ENCODE data around the gene KRT1.
A peak's percentile ranks its signal among the peaks of the same experiment; 100 is the strongest.
"Not testable (repeated sequence)": the region's sequence is repeated elsewhere in the genome, so short reads cannot be mapped to it uniquely, and the experiment has no call there.

The KRT1 gene

DNA sequence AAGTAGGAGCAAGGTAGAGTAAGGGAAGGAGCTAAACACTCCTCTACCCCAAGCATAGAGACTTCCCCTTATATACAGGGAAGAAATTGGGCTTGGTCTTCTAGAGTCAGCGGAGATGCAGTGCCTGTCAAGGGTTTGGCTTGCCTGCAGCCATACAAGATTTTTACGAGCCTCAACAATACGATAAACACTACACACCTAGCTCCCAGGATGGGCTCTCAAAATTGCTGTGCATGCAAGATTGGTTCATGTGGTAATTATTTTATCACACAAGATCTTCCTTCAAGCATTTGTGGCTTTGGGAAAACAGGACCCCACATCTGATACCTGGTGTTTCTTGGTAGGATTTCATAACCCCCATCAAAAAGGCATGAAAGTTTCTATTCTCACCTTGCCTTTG lies at the start of gene KRT1:
TSS of gene KRT1 (minus strand) at position 45 of the 400 bp plus-strand sequence. CDS start 59 bp downstream, outside the sequence.
- DNase-seq (ENCODE audit: low read depth) = no peak

DNA sequence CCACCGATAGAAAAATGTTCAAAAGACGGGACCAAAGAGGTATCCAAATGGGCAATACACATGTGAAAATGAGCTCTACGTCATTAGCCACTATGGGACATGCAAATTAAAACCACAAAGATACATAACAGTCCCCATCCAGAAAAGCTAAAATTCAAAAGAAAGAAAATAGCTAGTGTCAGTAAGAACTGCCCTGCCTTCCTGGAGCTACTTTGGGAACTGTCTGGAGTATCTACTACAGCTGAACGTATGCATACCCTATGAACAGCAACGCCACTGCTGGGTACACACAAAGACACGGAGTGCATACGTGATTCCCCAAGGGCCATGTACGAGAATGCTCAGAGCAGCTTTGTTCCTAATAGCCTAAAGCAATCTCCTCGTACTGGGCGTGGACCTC lies 48.9 kb upstream of the KRT1 start:
- no peak for DNase-seq (ENCODE audit: low read depth)

DNA sequence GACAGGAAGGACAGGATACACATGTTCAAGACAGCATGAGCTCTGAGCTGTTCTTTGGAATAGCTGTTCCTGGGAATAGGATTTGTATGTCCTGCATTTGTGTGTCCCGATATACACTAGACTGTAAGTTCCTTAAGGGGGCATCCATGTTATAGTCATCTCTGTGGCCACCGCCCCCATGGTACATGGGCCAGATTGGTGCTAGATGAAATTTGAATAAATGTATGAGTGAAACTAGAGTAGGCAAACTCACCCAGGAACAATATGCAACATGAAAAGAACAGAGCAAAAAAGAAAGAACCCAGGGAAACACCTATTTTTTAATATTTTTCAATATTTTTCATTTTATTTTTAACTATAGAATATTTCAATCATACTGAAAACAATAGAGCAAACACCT lies 48.2 kb upstream of the KRT1 start:
- DNase-seq (ENCODE audit: low read depth) = no peak

DNA sequence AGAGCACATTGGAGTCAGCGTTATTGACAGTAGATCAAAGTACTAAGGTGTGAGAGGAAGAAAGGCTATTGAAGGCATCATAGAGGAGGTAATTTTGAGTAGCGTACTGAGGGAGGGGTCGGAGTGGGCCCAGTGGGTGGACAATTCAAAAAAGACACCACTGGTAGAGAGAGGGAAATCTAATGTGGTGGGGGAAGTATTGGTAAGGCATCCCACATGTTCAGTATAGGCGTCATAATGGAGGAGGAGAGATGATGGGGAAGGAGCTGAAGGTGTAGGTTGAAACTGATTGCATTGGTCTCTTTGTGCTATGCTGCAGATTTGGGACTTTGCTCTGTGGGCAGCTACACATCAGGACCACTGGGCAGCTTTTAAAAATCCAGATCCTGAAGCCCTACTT lies 46.8 kb upstream of the KRT1 start:
- no peak for DNase-seq (ENCODE audit: low read depth)

DNA sequence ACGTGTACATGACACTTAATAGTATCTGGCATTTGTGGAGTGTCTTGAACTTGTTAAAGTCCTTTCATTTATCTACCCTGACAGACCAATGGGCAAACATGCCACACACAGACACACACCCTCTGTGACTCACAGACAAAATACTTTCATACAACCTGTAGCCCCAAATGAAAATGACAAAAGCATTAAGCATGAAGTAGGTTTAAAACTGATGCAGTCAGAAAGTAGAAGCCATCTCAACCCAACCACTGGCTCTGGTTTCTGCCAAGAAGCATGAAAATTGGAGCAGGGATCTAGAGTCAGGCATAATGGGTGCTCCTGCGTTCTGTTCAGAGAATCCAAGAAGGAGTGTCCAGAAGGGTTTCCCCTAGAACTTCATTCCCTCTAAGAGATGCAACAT lies 46.2 kb upstream of the KRT1 start:
- DNase-seq (ENCODE audit: low read depth) = no peak

DNA sequence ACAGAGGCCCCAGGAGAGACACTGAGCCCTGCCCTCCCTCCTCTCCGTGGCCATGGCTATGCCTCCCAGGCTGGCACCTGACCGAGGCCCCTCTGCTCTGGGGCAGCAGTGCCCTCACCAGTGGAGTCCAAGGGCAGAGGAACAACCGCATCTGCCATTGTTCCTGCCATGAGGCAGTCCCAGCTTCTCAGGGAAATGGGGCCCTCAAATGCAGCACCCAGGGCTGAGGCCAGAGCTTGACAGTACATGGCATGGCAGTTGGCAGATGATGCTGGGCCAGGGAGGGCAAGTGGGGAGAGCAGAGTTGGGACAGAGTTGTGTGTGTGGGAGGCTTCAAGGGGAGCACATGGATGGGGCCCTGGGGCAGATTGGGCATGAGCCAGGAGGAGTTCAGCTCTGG lies 44.2 kb upstream of the KRT1 start:
- no peak for DNase-seq (ENCODE audit: low read depth)

DNA sequence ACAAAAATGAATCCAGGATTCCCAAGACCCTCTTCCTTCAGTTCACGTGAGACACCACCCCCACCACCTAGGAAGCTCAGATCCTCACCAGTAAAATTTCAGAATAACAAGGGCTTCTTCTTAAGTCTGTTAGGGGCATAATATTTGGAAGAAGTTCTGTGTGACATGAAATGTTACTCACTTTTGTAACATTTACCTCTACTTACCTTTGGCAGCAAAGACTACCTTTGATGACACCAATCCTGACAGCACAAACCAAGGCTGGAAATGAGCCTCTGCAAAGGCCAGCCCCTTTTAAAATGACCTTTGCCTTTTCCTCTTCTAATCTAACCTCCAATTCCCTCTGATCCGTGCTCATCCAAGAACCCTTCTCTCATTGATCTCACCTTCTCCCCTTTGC lies 42.5 kb upstream of the KRT1 start:
- no peak for DNase-seq (ENCODE audit: low read depth)

DNA sequence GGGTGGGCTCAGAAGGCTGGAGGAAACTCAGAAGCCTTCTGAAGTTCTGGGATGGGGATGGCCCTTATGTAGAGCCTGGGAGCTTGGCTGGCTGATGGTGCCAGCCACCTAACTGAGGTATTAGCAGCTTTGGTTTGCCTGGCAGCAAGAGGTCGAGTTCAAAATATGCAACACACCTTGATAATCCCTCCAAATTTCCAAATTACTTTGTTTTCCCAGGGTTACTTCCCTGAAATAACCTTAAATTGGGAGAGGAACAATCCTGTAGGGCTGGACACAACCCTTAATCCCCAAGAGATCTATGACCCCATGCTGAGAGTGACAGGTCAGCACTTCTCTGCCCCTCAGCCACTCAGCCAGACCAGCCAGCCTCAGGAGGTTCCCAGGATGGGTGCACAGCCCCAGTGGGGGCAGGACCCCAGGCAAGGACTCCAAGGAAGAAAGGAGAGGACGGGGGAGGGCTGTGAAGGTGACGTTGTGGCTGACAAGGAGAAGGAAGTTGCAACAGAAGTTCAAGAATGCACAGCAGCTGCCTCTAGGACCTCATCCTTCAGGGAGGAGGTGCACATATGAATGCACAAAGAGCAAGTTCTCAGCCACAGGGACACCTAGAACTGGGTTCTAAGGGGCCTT lies 41.7 kb upstream of the KRT1 start:
- DNase-seq (ENCODE audit: low read depth) = no peak

DNA sequence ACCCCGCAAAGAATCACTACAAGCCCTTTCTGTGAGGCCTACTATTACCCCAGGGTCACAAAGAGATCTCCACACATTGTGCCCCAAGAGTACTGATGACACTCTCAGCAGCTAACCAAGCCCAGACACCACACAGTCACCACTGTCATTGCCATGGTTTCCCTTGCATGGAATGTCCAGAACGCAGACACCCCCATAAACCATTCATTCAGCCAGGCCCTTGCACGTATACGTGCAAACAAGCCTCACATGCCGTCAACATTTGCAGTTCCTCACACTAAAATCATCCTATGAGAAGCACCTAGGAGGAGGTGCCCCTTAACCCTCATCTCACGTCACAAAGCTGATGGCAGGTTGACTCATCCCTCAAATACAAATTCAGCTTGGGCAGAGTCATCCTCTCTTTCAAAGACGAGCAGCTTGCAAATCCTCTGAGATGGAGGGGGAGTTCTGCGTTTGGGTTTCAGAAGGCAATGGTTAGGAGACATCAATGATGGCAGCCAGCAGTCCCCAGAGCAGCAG lies 40.2 kb upstream of the KRT1 start:
- DNase-seq (ENCODE audit: low read depth) = no peak

DNA sequence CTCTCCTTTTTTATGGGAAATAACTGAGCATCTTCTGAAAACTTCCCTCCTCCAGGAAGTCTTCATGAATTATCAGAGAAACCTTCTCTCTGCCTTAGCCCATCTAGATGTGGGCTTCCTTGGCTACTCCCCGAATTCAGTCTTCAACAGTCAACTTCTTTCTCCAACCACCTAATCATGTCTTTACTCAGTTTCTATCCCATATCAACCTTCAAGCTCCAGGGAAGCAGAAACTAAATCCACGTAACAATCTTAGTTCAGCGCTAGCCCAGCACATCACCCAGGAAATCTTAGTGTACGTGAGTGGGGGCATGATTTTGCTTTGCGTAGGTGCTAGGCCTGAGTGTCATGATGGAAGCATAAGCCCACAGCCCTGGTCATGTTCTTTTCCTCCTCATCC lies 35.9 kb upstream of the KRT1 start:
- no peak for DNase-seq (ENCODE audit: low read depth)

DNA sequence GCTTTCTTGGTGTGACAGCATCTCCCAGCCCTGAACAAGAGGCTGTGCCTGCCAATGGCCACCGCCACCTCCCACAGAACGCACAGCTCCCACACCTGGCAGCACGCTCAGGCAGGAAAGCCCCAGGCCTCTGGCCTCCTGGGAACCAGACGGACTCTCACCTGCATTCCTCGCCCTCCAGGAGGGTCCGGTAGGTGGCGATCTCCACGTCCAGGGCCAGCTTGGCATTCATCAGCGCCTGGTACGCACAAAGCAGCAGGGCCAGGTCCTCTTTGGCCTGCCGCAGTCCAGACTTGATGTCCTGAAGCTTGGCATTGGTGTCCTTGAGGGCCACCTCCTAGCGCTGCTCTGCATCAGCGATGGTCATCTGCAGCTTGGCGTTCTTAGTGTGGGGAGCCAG lies 35.2 kb upstream of the KRT1 start:
- no peak for DNase-seq (ENCODE audit: low read depth)

DNA sequence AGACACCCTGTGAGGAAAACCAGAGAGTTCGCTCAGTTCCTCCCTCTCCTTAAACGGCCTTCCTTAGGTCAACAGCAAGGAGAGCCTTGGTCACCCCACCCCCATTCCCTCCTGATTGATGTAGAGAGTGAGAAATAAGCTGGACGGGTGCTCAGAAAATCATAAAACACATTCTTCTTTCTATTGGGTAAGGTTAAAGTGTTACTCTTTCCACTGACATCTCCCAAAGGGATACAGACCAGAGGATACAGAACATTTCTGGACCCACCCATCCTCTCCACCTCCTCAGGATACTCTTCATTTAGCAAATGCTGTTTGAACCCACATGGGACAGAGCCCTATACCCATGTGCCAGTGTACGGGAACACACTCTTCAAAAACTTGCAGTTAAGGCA lies 34.7 kb upstream of the KRT1 start:
- DNase-seq (ENCODE audit: low read depth) = no peak

DNA sequence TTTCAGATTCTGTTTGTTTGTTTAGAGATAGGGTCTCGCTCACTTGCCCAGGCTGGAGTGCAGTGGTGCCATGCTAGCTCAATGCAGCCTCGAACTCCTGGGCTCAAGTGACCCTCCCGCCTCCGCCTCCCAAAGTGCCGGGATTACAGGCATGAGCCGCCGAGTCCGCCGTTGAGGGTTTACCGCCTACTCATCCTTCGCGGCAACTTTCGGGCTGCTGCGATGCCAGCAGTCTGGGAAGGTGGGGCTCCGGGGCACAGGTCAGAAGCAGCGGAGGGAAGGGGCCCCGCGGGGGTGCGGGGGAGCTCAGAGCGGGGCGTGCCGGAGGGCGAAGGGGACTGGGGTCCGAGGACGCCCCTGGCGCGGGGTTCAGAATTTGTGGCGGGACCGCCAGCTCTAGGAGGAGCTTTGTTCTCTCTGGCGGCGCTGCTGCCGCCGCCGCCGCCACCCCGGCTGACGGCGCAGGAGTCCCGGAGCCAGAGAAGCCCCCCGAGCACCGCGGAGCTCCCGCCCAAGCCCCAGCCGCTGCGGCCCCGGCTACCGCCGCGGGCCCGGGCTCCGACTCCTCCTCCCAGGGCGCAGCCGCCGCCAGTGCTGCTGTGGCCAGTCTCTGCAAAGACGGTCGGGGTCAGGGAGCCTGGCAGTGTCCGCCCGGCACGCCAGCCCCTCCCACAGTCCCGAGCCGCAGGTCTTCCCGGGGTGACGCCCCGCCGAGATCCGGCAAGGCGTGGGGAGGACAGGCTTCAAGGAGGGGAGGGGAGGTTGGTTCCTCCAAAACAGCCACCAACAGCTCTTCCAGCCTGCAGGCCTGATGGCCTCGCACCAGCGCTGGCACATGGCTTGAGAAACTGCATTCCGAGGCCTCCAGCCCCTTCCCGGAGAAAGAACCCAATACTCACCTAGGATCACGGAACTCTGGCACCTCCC lies 34.0 kb upstream of the KRT1 start:
- peak; percentile 5 for DNase-seq (ENCODE audit: low read depth)

DNA sequence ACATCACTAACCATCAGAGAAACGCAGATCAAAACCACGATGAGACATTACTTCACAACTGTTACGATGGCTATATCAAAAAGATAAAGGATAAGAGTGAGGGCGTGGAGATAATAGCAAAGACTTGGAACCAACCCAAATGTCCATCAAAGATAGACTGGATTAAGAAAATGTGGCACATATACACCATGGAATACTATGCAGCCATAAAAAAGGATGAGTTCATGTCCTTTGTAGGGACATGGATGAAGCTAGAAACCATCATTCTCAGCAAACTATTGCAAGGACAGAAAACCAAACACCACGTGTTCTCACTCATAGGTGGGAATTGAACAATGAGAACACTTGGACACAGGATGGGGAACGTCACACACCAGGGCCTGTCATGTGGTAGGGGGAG lies 31.9 kb upstream of the KRT1 start:
- not testable (repeated sequence) for DNase-seq (ENCODE audit: low read depth)

DNA sequence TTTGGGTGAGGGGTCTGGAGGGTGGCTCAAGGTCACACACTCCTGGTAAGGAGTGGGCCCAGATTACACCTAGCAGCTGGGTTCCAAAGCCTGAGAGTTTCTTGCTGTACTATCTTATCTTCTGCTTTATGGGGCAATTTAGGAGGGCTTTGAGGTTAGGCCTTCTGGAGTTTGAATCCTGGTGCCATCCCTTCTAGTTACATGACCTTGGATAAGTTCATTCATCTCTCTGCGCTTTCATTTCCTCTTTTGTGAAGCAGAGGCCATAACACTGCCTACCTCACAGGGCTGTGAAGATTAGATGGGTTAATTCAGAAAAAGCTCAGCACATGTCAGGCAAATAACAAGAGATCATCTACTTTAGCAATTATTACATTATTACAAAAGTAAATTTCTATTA lies 30.5 kb upstream of the KRT1 start:
- no peak for DNase-seq (ENCODE audit: low read depth)

DNA sequence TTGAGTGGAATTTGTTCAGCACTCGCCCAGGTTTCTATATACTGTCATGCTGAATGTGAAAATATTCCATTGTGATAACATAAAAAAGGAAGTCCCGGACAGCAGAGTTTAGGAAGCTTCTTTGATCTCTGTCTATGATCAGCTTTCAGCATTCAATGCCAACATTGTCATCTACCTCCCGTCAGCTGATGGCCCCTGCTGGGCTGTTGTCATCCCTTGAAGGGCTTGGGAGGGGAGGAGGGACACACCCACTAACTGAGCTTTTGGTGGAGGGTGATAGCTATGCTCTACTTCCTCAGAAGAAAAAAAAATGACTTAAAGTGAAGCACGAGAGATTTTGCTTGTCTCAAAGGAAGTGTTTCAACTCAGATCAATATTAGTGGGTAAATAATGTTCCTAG lies 27.8 kb upstream of the KRT1 start:
- no peak for DNase-seq (ENCODE audit: low read depth)

DNA sequence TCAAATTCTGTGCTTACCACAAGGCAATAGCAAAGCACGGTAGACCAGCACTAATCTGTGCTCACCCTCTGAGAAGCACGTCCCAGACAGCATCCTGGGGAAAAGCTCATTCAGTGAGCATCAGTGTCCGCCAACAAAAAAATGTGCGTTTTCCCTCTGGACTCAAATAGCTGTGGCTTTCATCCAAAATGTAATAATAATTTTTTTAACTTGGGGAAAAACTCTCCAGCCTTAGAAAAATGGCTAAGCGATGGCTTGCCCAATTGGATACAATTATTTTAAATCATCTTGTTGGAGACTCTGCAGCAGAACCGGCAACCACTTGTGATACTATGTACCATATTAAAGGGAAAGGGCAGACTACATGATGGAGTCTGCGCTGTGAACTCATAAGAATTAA lies 24.3 kb upstream of the KRT1 start:
- DNase-seq (ENCODE audit: low read depth) = no peak

DNA sequence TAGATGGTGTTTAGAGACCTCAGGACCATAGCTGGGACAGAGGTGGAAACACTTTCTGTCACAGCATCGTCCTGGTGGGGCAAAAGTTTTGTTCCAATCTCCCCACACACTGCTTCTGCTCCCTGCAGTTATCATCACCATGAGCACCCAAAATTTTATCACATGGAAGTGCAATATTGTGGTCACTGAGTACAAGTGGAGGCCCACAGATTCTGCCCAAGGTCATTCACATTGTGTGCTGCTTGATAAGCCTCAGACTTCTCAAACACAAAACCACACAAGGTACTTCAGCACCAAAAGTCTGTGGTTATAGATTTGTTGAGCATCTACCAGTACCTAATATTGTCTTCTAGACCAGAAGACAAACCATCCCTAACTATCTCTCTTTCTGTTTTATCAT lies 23.7 kb upstream of the KRT1 start:
- no peak for DNase-seq (ENCODE audit: low read depth)

DNA sequence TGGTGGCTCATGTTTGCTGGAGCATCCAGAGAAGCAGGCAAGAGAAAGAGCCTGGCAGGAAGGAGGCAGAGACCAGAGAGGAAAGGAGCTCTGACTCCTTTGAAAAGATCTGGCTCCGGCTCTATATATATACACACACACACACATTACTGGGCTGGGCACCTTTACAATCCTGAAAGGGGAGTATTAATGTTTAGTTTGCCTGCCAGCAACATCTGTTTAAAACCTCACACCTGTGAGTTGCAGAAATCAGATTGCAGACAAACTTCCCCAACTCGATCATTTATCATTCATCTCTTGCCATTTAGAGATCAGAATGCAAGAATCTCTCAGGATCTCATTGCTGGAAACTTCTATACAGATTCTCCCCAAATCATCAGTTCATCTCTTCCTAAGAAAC lies 23.2 kb upstream of the KRT1 start, which contains the start of gene KRT77:
TSS of gene KRT77 (minus strand) at position 101 of the 400 bp plus-strand sequence. CDS start at position 11, 90 bp downstream.
- DNase-seq (ENCODE audit: low read depth) = no peak

DNA sequence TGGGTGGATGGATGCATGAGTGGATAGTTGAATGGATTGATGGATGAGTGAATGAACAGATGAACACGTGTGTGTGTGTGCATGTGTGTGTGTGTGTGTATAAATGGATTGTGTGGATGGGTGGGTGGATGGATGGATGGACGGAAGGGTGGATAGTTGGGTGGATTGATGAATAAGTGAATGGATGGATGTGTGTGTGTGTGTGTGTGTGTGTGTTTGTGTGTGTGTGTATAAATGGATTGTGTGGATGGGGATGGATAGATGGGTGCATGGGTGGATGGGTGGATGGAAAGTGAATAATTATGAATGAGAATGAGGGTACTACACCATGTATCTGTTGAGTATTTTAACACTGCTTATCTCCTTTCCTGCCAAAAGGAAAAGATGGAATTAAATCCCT lies 22.1 kb upstream of the KRT1 start:
- no peak for DNase-seq (ENCODE audit: low read depth)

DNA sequence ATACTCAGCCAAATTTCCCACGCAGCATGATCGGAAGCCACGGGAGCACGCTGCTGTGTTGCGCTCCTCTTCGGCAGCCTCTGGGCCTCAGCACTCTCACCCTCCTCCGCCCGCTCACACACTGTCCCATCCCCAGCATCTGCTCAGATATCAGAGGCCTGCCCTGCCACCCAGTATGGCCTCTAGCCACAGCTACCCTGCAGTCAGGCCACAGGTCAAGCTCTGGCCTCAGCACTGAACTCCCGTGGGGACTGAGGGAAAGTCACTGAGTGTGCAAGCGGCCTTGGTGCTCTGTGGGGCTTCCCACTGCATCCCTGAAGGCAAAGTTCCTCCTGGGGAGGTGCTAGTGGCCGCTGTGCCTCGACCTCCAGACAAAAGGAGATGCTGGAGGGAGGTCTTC lies 21.1 kb upstream of the KRT1 start:
- no peak for DNase-seq (ENCODE audit: low read depth)

DNA sequence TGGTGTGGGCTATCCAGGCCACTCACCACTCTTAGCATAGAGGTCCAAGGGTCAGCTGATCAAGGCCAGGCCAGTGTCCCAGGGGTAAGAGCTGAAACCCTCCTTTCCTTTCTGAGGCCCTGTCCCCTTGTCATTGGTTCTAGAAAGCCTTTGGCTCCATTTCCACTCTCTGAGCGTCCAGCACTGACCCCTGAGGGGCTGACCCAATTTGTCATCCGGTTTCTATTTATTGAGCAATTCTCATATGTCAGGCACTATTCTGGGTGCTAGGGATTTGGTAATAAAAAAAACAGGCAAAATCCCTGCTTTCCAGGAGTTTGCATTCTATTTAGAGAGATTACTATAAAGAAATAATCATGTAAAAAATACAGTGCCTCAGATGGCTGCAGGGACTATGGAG lies 19.8 kb upstream of the KRT1 start:
- no peak for DNase-seq (ENCODE audit: low read depth)

DNA sequence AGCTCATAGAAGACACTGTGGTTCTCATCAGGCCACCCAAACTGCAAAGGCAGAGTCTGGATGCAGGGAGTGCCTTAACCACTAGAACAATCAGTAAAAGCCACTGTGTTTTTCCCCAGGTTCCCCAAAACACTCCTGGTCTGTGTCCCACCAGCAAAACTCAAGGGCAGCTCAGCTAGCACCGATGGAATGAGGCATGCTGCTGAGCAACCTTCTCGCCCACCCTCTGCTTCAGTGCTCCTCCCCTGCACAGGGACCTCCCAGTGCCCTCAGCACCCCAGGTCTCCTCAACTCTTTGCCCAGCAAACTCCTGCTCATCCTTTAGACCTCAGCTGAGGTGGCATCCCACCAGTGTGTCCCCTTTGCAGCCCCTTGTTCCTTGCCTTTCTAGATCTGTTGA lies 19.2 kb upstream of the KRT1 start:
- no peak for DNase-seq (ENCODE audit: low read depth)

Data from stimulated activated CD8-positive, alpha-beta memory T cell treated with anti-CD3 and anti-CD28 coated beads, Interleukin-12 subunit alpha, Interleukin-12 subunit beta, amount 100 ng/mL, for 4 hours (primary cell).